Measurements from ENCODE around the gene EPHB2. TPM values are rescaled to one million over a fixed set of nuclear protein-coding genes. Genes with fewer than 3 reads are reported as not detected.
A peak's percentile ranks its signal among the peaks of the same experiment; 100 is the strongest.

EPHB2 gene
- total RNA-seq, 4 donors from 2014 or later = 7.2 to 12.6 (median 9.1) TPM

DNA sequence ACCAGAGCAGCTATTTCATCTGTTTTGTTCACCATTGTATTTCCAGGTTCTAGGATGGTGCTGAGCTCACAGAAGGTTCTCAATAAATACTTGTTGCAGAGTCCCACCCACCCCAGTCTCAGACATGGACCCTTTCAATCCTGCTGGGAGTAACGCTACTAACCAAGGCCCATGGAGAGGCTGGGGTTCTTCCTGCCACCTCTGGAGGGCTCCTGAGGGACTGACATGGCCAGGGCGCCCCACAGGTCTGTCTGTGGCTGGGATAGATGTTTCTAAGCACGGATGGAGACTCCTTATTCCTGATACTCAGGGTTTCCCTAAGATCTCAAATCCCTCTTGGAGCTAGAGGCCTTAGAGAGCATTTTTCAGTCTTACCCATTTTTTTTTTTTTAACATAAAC is 87.4 kb downstream of the EPHB2 start:
- H3K27ac ChIP-seq = no peak overlapping the region
- peaks cover 0 to 34% (median 7%) of the 10 kb centered on the region in 4 donors for H3K4me1 ChIP-seq
- no peaks in the 10 kb centered on the region for H3K27me3 ChIP-seq
- WGBS, 2 donors = 77 to 86% methylated on average over 3 of the region's 3 CpGs
- no peak overlapping the region for H3K4me3 ChIP-seq
- no peak for DNase-seq (ENCODE audit: low spot score in 2 of 2)
- no peaks in the 10 kb centered on the region for H3K9me3 ChIP-seq
- no peak for TF ChIP-seq CTCF (IDR thresholded peaks at IDR 0.05)
- TF ChIP-seq EP300 (IDR thresholded peaks at IDR 0.05) = no peak
- TF ChIP-seq POLR2A (IDR thresholded peaks at IDR 0.05) = no peak
- no peaks in the 10 kb centered on the region for H3K36me3 ChIP-seq

DNA sequence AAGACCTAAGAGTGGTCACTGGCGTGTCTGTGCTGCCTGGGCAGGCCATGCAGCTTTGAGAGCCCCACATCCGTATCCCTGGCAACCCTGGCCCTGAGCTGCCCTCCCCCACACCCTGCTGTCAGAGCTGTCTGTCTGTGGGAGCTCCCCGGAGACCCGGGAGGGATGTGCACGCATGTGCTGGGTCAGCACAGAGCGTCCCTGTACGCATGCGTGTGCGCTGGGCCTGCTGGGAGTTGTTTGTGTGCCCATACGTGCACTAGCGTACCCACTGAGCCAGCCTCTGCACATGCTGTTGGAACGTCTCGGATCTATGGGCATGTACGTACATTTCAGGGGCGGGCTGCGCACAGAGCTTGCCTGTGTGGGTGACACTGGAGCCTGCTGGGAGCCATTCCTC is 89.3 kb downstream of the EPHB2 start:
- 62 to 70% methylated on average over 13 to 16 of the region's 16 CpGs for WGBS, 2 donors
- H3K27me3 ChIP-seq = no peaks in the 10 kb centered on the region
- no peaks in the 10 kb centered on the region for H3K9me3 ChIP-seq

DNA sequence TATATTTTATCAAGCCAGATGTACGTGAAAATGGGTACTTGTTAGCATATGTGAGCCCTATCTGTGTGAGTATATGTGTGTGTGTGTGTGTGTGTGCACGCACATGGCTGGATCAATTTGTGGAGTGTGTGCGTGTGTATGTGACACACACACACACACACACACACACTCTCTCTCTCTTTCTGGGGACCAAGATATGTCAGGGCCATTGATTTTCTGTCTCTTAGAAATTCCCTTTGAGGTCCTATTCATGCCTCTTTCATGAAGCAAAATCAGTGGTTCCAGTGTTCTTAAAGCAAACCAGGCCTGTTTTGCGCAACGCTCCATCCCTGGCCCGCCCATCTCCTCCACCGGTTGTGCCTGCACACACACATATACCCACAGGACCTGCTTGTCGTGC is 90.0 kb downstream of the EPHB2 start:
- no peaks in the 10 kb centered on the region for H3K36me3 ChIP-seq
- TF ChIP-seq CTCF (IDR thresholded peaks at IDR 0.05) (no peak), POLR2A (IDR thresholded peaks at IDR 0.05) (no peak), EP300 (IDR thresholded peaks at IDR 0.05) (no peak)
- no peaks in the 10 kb centered on the region for H3K27me3 ChIP-seq
- WGBS, 2 donors = 81 to 82% methylated on average over 8 of the region's 8 CpGs
- no peak overlapping the region for H3K4me3 ChIP-seq
- DNase-seq (ENCODE audit: low spot score in 2 of 2) = no peak
- H3K9me3 ChIP-seq = no peaks in the 10 kb centered on the region
- H3K4me1 ChIP-seq = peaks cover 0 to 37% (median 0%) of the 10 kb centered on the region in 4 donors
- peak overlapping the region in 1 of 4 donors; percentile 30 for H3K27ac ChIP-seq

More for the DNA sequence above, 89.3 kb downstream of the EPHB2 start:
- Histone ChIP-seq H3K4me3 (no peak overlapping the region), H3K4me1 (peaks cover 0 to 36% (median 2%) of the 10 kb centered on the region in 4 donors), H3K36me3 (no peaks in the 10 kb centered on the region), H3K27ac (no peak overlapping the region)
- no peak for DNase-seq (ENCODE audit: low spot score in 2 of 2)
- TF ChIP-seq POLR2A (IDR thresholded peaks at IDR 0.05) (no peak), CTCF (IDR thresholded peaks at IDR 0.05) (no peak), EP300 (IDR thresholded peaks at IDR 0.05) (no peak)

DNA sequence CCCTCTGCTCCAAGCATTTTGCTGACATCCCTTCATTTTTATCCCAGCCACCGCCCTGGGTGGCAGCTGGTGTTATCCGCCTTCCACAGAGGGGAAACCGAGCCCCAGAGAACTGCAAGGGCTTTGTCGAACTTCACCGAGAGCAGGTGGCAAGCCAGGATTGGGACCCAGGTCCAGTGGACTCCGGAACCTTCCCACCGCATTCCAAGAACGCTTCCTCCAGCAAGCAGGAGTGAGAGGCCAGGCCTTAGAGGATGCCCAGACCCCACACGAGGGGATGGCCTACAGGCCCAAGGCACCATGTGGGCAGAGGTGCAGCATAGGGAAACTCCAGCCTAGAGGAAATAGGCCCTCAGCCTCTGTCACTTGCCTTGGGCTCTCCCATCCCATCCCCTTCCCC is 90.7 kb downstream of the EPHB2 start:
- H3K4me3 ChIP-seq = no peak overlapping the region
- H3K4me1 ChIP-seq = peaks cover 0 to 37% (median 0%) of the 10 kb centered on the region in 4 donors
- no peaks in the 10 kb centered on the region for H3K9me3 ChIP-seq
- peak overlapping the region in 1 of 4 donors; percentile 30 for H3K27ac ChIP-seq
- DNase-seq (ENCODE audit: low spot score in 2 of 2) = no peak
- TF ChIP-seq POLR2A (IDR thresholded peaks at IDR 0.05) = no peak
- H3K27me3 ChIP-seq = no peaks in the 10 kb centered on the region
- no peaks in the 10 kb centered on the region for H3K36me3 ChIP-seq
- 76 to 86% methylated on average over 9 of the region's 9 CpGs for WGBS, 2 donors

DNA sequence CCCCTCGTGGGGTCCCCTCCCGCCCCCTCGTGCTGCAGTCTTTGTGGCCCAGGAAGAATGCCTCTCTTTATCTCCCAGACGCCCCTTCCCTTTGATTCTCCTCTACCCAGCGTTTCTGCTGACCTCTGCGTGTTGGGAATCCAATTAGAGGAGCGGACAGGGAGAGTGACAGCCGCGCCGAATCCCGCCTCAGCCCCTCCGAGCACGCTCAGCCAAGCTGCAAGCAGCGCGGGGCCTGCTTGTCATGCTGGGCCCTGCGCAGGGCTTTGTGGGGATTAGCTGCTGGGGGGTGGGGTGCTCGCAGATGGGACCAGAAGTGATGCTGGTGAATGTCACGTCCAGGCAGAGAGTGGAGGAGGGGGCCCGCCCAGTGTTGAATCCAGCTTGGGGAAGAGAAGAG is 91.1 kb downstream of the EPHB2 start:
- WGBS, 2 donors = 66 to 71% methylated on average over 19 of the region's 19 CpGs
- peak overlapping the region in 1 of 4 donors; percentile 30 for H3K27ac ChIP-seq
- TF ChIP-seq CTCF (IDR thresholded peaks at IDR 0.05) (no peak), EP300 (IDR thresholded peaks at IDR 0.05) (no peak), POLR2A (IDR thresholded peaks at IDR 0.05) (no peak)
- H3K4me1 ChIP-seq = peaks cover 0 to 37% (median 0%) of the 10 kb centered on the region in 4 donors
- no peaks in the 10 kb centered on the region for H3K36me3 ChIP-seq
- H3K27me3 ChIP-seq = no peaks in the 10 kb centered on the region
- no peak for DNase-seq (ENCODE audit: low spot score in 2 of 2)
- no peak overlapping the region for H3K4me3 ChIP-seq
- H3K9me3 ChIP-seq = no peaks in the 10 kb centered on the region

- Histone ChIP-seq H3K27me3 (no peaks in the 10 kb centered on the region), H3K27ac (no peak overlapping the region), H3K4me1 (peaks cover 0 to 47% (median 2%) of the 10 kb centered on the region in 4 donors), H3K4me3 (no peak overlapping the region), H3K36me3 (no peaks in the 10 kb centered on the region), H3K9me3 (no peaks in the 10 kb centered on the region)
- 78 to 87% methylated on average over 5 of the region's 5 CpGs for WGBS, 2 donors
- TF ChIP-seq POLR2A (IDR thresholded peaks at IDR 0.05) = no peak
- TF ChIP-seq EP300 (IDR thresholded peaks at IDR 0.05) = no peak
- no peak for TF ChIP-seq CTCF (IDR thresholded peaks at IDR 0.05)
- DNase-seq (ENCODE audit: low spot score in 2 of 2) = no peak
Measured at GRCh38 chr1:22803833-22804232, 93.2 kb downstream of the EPHB2 start.
